HG03280 (cell line): Measurements from ENCODE around the gene NQO1.
"Not testable (repeated sequence)": the region's sequence is repeated elsewhere in the genome, so short reads cannot be mapped to it uniquely, and the experiment has no call there.

Experiments used
- ATAC-seq: cut with Tn5 transposase; IDR thresholded peaks from one replicate; pipeline ENCODE4 v1.9.1; 2021; ENCODE audit warnings: mild to moderate bottlenecking, moderate library complexity; ENCODE audit not compliant: unreplicated experiment

NQO1 gene

GRCh38 chr16:69726313-69727060, at the start of gene NQO1:
Gene NQO1, minus strand, starts transcription at chr16:69726560. Its CDS starts 121 bp downstream, at chr16:69726439.
- ATAC-seq, result peak; percentile 99

DNA sequence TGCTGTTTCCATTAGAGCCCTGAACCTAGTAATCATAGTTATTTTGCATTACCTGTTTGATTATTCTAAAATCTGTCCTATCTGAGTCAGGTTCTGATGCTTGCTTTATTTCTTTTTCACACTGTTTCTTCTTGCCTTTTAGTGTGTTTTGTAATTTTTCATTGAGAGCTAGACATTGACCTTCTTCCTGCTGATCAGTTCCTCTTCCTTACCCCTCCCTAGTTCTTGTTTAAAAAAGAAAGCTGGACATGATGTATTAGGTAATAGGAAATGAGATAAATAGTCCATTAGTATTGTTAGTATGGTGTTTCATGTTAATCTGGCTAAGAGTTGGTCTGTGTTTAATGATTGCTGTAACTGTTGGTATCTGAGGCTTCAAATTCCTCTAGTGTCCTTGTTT, 49.2 kb upstream of the NQO1 start:
- no peak for ATAC-seq

- ATAC-seq, result no peak
Observed at GRCh38 chr16:69773260-69773947, 47.0 kb upstream of the NQO1 start.

GRCh38 chr16:69771651-69771967, 45.2 kb upstream of the NQO1 start:
- no peak for ATAC-seq

DNA sequence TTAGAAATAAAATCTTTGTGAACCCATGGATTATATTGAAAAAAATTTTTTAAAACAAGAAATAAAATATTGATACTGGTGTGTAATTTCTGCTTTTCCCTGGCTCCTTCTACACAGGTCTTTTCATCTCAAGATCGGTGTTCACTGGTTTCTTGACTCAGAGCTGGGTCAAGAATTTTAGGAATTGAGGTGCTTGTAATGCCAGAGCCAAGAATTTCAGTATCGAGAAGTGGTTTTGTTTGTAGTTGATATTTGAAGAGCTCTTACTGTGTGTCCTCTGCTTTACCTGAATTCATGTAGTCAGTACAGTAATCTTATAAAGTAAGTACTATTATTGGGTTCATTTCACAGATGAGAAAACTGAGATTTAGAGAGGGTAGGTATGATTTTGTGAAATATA, 43.0 kb upstream of the NQO1 start:
- no peak for ATAC-seq

DNA sequence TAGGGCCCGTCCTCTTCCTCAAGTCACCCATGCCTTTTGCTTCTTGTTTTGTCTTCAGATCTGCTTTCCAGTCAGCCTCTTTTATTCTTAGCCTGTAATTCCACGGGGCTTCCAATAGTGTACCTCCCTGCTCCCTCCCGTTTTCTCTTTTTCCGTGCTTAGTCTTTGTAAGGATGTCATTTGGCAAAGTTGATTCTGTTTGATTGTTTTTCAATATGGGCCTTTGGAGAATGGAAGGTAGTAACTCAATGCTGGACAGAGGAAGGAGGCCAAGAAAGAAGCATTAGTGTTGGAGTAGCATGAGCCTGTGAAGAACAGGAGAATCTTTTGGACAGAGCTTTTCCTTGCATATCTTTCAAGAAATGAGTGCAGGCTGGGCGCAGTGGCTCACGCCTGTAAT, 42.3 kb upstream of the NQO1 start:
- ATAC-seq, result no peak

GRCh38 chr16:69767459-69768229, 41.3 kb upstream of the NQO1 start:
- ATAC-seq, result no peak

DNA sequence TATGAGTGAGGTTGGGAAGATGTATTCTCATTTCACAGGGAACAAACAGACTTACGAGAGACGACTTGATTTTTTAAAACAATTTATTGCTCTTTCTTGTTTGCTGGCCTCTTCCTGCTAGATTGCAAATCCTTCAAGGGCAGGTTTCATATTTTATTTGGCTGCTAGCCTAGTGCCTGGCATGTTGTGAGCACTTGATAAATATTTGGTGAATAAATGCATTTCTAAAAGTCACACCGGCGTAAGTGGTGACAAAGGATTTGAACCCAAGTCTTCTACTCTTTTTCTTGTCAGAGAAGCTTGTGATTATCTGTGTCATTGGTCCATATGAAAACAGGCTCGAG, 37.2 kb upstream of the NQO1 start:
- no peak for ATAC-seq

- ATAC-seq, result no peak
Observed at GRCh38 chr16:69762814-69763598, 36.6 kb upstream of the NQO1 start.

DNA sequence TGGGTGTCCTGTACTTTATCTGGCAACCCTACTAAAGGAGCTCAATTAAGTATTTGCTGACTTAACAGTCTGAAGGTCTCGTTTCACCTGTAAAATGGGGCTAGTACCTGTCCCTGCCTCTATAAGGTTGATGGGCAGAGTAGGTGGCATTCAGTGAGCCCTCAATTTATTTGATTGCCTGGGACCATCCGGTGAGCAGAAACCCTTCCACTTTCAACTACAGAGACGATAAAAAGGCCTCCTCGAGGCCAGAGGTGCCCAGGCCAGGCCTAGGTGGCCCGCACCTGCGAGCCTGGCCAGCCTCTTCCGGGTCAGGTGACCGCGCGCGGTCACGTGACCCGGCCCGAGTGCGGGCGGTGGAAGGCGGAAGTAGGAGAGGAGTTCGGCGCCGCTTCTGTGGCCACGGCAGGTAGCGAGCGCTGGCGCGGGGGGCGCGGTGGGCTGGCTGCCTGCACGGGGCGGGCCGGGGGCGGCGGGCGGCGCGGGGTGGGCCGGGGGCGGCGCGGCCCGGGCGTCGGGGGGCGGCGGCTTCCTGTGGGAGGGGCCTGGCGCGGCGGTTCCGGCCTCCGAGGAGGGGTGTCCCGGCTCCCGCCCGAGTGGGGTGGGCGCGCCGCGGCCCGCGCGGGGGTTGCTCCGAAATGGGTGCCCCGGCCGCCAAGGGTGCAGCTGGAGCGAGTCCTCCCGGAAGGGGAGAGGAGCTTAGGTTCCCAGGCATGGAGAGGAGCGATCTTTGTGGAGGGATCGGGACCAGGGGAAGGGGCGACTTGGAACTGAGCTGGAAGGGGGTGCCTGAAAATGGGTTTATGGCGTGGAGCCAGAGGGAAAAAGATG, 35.8 kb upstream of the NQO1 start, which contains the start of gene WWP2:
Gene WWP2 (plus strand): TSS at position 350 of the 831 bp plus-strand sequence. CDS start 24,679 bp downstream, outside the sequence.
- ATAC-seq, result peak; percentile 85

- ATAC-seq, result not testable (repeated sequence)
Observed at GRCh38 chr16:69757375-69757774, 31.0 kb upstream of the NQO1 start.

DNA sequence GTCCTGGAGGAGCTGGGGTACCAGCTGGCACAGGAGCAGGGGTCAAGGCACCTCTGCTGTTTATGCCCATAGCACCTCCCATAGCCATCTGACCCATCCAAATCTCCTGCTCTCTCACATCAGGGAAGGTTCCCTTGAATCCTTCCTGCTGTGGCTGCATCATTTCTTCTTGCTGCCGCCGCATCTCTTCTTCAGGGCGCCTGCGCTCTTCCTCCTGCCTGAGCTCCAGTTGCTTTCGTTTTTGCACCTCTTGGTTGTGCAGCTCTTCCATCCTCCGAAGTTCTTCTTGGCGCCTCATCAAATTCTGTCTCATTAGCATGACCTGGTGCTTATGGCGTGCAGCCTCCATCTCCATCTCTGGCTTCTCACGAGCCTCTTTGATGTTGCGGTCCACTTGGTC, 30.3 kb upstream of the NQO1 start:
- ATAC-seq, result no peak

DNA sequence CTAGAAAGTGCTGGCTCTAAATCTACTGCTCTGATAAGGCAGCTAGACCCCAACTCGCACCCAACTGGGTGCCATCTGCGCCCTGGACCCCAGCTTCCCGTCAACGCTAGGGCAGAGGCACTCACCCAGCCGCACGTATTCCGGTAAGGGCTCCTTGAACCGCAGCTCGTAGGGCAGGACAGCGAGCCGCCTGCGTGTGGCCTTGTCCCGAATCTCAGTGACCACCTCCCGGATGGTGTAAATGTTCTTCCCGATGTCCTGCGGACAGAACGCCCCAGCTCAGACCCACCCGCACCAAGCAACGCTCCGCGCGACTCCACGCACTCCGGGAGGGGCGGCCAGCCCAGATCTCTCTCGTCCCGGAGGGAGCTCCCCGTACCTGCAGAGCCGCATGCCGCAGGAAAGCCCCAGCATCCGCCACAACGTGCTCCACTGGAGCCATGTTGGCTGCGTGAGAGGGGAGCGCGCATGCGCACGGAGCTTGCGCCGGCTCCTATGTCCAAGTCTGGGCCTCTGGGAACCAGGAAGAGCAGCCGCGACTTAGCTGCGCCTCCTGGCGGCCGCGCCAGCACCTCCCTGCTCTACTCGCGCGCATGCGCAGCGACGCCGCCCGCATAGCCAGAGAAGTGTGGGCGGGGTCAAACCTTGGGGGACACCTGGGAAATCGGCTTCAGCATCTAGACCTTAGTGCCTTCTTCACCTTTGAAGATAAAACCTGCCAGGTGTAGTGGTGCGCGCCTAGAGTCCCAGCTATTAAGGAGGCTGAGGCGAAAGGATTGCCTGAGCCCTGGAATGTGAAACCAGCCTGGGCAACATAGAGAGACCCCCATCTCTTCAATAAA, 28.3 kb upstream of the NQO1 start, which contains the start of gene NOB1:
Gene NOB1 (minus strand): TSS at position 458 of the 842 bp plus-strand sequence. CDS start 16 bp downstream, at position 442.
- ATAC-seq, result peak; percentile 96

DNA sequence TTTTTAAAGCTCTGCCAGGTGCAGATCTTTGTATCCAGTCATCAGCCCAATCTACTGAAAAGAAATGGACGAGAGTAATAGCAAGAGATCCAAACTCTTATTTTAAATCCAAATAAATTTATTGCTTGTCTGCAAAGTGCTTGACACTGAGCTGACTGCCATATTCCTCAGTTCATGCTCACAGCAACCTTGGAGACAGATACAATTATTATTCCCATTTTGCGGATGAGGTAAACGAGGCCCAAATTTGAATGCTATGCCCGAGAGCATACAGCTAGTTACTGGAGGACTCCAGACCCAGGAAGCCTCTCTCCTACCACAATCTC, 27.7 kb upstream of the NQO1 start:
- no peak for ATAC-seq

DNA sequence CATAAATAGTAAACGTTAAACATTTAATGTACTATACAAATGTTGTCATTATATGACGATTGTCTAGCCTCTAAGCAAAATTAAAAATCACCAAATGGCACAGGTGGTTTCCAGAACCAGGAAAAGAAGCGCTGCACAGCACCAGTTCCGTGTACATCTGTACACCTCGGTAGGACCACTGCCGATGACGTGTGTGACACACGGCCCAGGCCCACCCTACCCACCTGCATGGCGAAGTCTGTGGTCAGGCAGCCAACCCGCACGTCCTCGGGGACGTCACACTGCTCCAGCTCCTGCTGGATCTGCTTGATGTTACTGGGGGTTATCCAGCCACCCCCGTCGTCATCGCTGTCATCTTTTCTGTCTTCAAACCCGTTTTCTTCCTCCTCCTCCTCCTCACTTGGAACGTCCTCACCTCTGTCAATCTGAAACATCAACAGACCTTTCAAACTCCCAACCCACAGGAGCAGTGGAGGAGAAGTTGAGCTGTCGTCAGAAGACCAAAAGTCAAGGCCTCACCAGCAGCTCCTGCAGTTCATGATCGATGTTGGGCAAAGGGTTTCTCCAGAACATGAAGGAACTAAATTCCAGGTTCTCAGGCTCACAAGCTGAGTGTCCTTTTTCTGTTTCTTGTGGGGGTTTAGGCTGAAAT, 22.5 kb upstream of the NQO1 start:
- ATAC-seq, result no peak

GRCh38 chr16:69747115-69747514, 20.8 kb upstream of the NQO1 start:
- ATAC-seq, result no peak

- ATAC-seq, result no peak
Observed at GRCh38 chr16:69745959-69746358, 19.6 kb upstream of the NQO1 start.

GRCh38 chr16:69745232-69745612, 18.9 kb upstream of the NQO1 start:
- ATAC-seq, result no peak
